Neural cell (in vitro differentiated cells): ENCODE measurements around the gene OR52R1.

ENCODE experiments used
- CTCF ChIP-seq: fragments of 450-650 bp; IDR thresholded peaks from 2 replicates; pipeline ENCODE4 v1.5.1; 2014; ENCODE audit warnings: antibody characterized with exemption, mild to moderate bottlenecking, moderate library complexity; ENCODE audit not compliant: poor library complexity, severe bottlenecking
- EP300 ChIP-seq: fragments of 450-650 bp; conservative IDR thresholded peaks from 2 replicates; pipeline ENCODE4 v1.6.1; 2014; ENCODE audit warnings: antibody characterized with exemption, mild to moderate bottlenecking, moderate library complexity; ENCODE audit not compliant: poor library complexity, severe bottlenecking
- EZH2 ChIP-seq: fragments of 200-600, 300-800 bp; shearing (Covaris generic), sonication (generic); IDR thresholded peaks from 2 replicates; pipeline ENCODE4 v1.6.1; 2014; ENCODE audit warnings: antibody characterized with exemption, low read length, borderline replicate concordance, mild to moderate bottlenecking; ENCODE audit not compliant: insufficient read depth, poor library complexity, severe bottlenecking
- POLR2AphosphoS5 ChIP-seq: IDR thresholded peaks from 2 replicates; pipeline ENCODE4 v1.6.1; 2012
- RAD21 ChIP-seq: fragments of 450-650 bp; conservative IDR thresholded peaks from 2 replicates; pipeline ENCODE4 v1.6.1; 2014; ENCODE audit warnings: antibody characterized with exemption, mild to moderate bottlenecking, moderate library complexity
- REST ChIP-seq: IDR thresholded peaks from 2 replicates; pipeline ENCODE4 v1.6.1; 2012; ENCODE audit warnings: borderline replicate concordance
- SMC3 ChIP-seq: fragments of 450-650 bp; conservative IDR thresholded peaks from 2 replicates; pipeline ENCODE4 v1.6.1; 2014; ENCODE audit warnings: antibody characterized with exemption, mild to moderate bottlenecking, moderate library complexity; ENCODE audit not compliant: poor library complexity
- TAF1 ChIP-seq: IDR thresholded peaks from 2 replicates; pipeline ENCODE4 v1.6.1; 2012; ENCODE audit warnings: low read depth

GRCh38 chr11:4851033-4851432 lies 46.9 kb upstream of the OR52R1 start:
- TF ChIP-seq POLR2AphosphoS5 (no peak), EZH2 (no peak), CTCF (no peak), TAF1 (no peak), SMC3 (no peak), EP300 (no peak), REST (no peak), RAD21 (no peak)
